ENCODE data around the gene PDE8B. TPM values are rescaled to one million over a fixed set of nuclear protein-coding genes. Genes with fewer than 3 reads are reported as not detected.
"Not testable (repeated sequence)": the region's sequence is repeated elsewhere in the genome, so short reads cannot be mapped to it uniquely, and the experiment has no call there.

PDE8B gene
- total RNA-seq, 1 donor, result 6.0 TPM

- peak; percentile 34 for DNase-seq (ENCODE audit: low read depth)
- TF ChIP-seq CTCF (IDR thresholded peaks at IDR 0.05; ENCODE audit: insufficient read depth, low read depth, low read length), result no peak
These were observed 241.9 kb downstream of the PDE8B start for GRCh38 chr5:77452351-77452750.

GRCh38 chr5:77454123-77454522 is 243.6 kb downstream of the PDE8B start:
- TF ChIP-seq CTCF (IDR thresholded peaks at IDR 0.05; ENCODE audit: insufficient read depth, low read depth, low read length), result no peak
- H3K4me3 ChIP-seq (ENCODE audit: low read depth, low read length), result no peak overlapping the region
- no peak for DNase-seq (ENCODE audit: low read depth)

More at GRCh38 chr5:77452351-77452750, 241.9 kb downstream of the PDE8B start:
- no peak overlapping the region for H3K4me3 ChIP-seq (ENCODE audit: low read depth, low read length)

- TF ChIP-seq CTCF (IDR thresholded peaks at IDR 0.05; ENCODE audit: insufficient read depth, low read depth, low read length), result no peak
- no peak overlapping the region for H3K4me3 ChIP-seq (ENCODE audit: low read depth, low read length)
- DNase-seq (ENCODE audit: low read depth), result no peak
These were observed 250.8 kb downstream of the PDE8B start for GRCh38 chr5:77461287-77461686.

- DNase-seq (ENCODE audit: low read depth), result peak; percentile 28
- H3K4me3 ChIP-seq (ENCODE audit: low read depth, low read length), result no peak overlapping the region
- TF ChIP-seq CTCF (IDR thresholded peaks at IDR 0.05; ENCODE audit: insufficient read depth, low read depth, low read length), result no peak
These were observed 253.4 kb downstream of the PDE8B start for GRCh38 chr5:77463905-77464304.

- not testable (repeated sequence) for DNase-seq (ENCODE audit: low read depth); H3K4me3 ChIP-seq (ENCODE audit: low read depth, low read length)
These were observed 258.4 kb downstream of the PDE8B start for GRCh38 chr5:77468875-77469274.

GRCh38 chr5:77475041-77475440 is 264.6 kb downstream of the PDE8B start:
- not testable (repeated sequence) for DNase-seq (ENCODE audit: low read depth)

More at GRCh38 chr5:77475041-77475440, 264.6 kb downstream of the PDE8B start:
- not testable (repeated sequence) for H3K4me3 ChIP-seq (ENCODE audit: low read depth, low read length)

Other genes starting within 250 kb of the PDE8B start
- gene AGGF1, start 180.3 kb upstream of the PDE8B start, total RNA-seq, result 19.0 and 20.0 TPM in 2 replicates
- gene ZBED3, start 123.4 kb upstream of the PDE8B start, total RNA-seq, result 1.3 and 2.6 TPM in 2 replicates